Measurements from ENCODE around the gene VWA8.
A peak's percentile ranks its signal among the peaks of the same experiment; 100 is the strongest.

Gene VWA8

GRCh38 chr13:41802043-41802683, 158.7 kb downstream of the VWA8 start:
- H3K36me3 ChIP-seq (ENCODE audit: control insufficient read depth, insufficient read depth, low read length, severe bottlenecking), result peaks cover 34% of the 10 kb centered on the region
- no peak for DNase-seq (ENCODE audit: low read depth)
- no peaks in the 10 kb centered on the region for H3K27me3 ChIP-seq (replicated peaks; ENCODE audit: control insufficient read depth, insufficient read depth, low read length)
- peaks cover 3% of the 10 kb centered on the region for H3K9me3 ChIP-seq (ENCODE audit: control insufficient read depth, low read length)
- H3K4me1 ChIP-seq (ENCODE audit: control insufficient read depth, insufficient read depth, low read length), result peaks cover 6% of the 10 kb centered on the region
- no peak overlapping the region for H3K4me3 ChIP-seq (ENCODE audit: low read length)
- H3K9ac ChIP-seq (ENCODE audit: low read length), result no peak overlapping the region

GRCh38 chr13:41791056-41791455, 169.9 kb downstream of the VWA8 start:
- Histone ChIP-seq H3K9ac (ENCODE audit: low read length) (no peak overlapping the region), H3K4me3 (ENCODE audit: low read length) (no peak overlapping the region), H3K4me1 (ENCODE audit: control insufficient read depth, insufficient read depth, low read length) (peaks cover 16% of the 10 kb centered on the region), H3K36me3 (ENCODE audit: control insufficient read depth, insufficient read depth, low read length, severe bottlenecking) (peaks cover 7% of the 10 kb centered on the region), H3K9me3 (ENCODE audit: control insufficient read depth, low read length) (no peaks in the 10 kb centered on the region), H3K27me3 (replicated peaks; ENCODE audit: control insufficient read depth, insufficient read depth, low read length) (no peaks in the 10 kb centered on the region)
- DNase-seq (ENCODE audit: low read depth), result peak; percentile 40

DNA sequence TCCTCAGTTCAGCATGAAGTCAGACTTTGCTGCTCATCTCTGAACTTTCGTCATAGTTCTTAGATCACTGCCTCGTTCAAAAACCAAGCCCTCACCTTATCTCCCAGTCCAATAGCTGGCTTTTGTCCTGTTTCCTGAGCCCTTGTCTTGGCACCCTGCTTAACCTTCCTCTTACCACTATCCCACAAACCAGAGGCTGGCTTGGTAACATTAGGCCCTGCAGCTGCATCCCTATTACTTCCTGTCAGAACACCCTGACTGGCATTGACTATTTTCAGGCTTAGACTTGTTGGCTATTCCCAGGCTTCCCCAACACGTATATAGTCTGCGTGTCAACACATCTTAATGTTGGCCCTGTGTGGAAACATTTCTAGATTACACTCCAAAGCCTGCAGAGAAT, 172.4 kb downstream of the VWA8 start:
- peaks cover 16% of the 10 kb centered on the region for H3K4me1 ChIP-seq (ENCODE audit: control insufficient read depth, insufficient read depth, low read length)
- no peaks in the 10 kb centered on the region for H3K36me3 ChIP-seq (ENCODE audit: control insufficient read depth, insufficient read depth, low read length, severe bottlenecking)
- H3K9ac ChIP-seq (ENCODE audit: low read length), result no peak overlapping the region
- DNase-seq (ENCODE audit: low read depth), result no peak
- no peaks in the 10 kb centered on the region for H3K27me3 ChIP-seq (replicated peaks; ENCODE audit: control insufficient read depth, insufficient read depth, low read length)
- no peak overlapping the region for H3K4me3 ChIP-seq (ENCODE audit: low read length)
- no peaks in the 10 kb centered on the region for H3K9me3 ChIP-seq (ENCODE audit: control insufficient read depth, low read length)

GRCh38 chr13:41785402-41786172, 175.3 kb downstream of the VWA8 start:
- Histone ChIP-seq H3K36me3 (ENCODE audit: control insufficient read depth, insufficient read depth, low read length, severe bottlenecking) (no peaks in the 10 kb centered on the region), H3K4me3 (ENCODE audit: low read length) (no peak overlapping the region)
- no peak for DNase-seq (ENCODE audit: low read depth)

GRCh38 chr13:41782086-41782485, 178.8 kb downstream of the VWA8 start:
- no peak overlapping the region for H3K9ac ChIP-seq (ENCODE audit: low read length)
- H3K9me3 ChIP-seq (ENCODE audit: control insufficient read depth, low read length), result no peaks in the 10 kb centered on the region
- no peak overlapping the region for H3K4me3 ChIP-seq (ENCODE audit: low read length)
- H3K36me3 ChIP-seq (ENCODE audit: control insufficient read depth, insufficient read depth, low read length, severe bottlenecking), result peaks cover 3% of the 10 kb centered on the region
- DNase-seq (ENCODE audit: low read depth), result no peak
- H3K4me1 ChIP-seq (ENCODE audit: control insufficient read depth, insufficient read depth, low read length), result peaks cover 23% of the 10 kb centered on the region
- no peaks in the 10 kb centered on the region for H3K27me3 ChIP-seq (replicated peaks; ENCODE audit: control insufficient read depth, insufficient read depth, low read length)

More at GRCh38 chr13:41785402-41786172, 175.3 kb downstream of the VWA8 start:
- Histone ChIP-seq H3K9me3 (ENCODE audit: control insufficient read depth, low read length) (no peaks in the 10 kb centered on the region), H3K4me1 (ENCODE audit: control insufficient read depth, insufficient read depth, low read length) (peaks cover 19% of the 10 kb centered on the region), H3K27me3 (replicated peaks; ENCODE audit: control insufficient read depth, insufficient read depth, low read length) (no peaks in the 10 kb centered on the region), H3K9ac (ENCODE audit: low read length) (no peak overlapping the region)

DNA sequence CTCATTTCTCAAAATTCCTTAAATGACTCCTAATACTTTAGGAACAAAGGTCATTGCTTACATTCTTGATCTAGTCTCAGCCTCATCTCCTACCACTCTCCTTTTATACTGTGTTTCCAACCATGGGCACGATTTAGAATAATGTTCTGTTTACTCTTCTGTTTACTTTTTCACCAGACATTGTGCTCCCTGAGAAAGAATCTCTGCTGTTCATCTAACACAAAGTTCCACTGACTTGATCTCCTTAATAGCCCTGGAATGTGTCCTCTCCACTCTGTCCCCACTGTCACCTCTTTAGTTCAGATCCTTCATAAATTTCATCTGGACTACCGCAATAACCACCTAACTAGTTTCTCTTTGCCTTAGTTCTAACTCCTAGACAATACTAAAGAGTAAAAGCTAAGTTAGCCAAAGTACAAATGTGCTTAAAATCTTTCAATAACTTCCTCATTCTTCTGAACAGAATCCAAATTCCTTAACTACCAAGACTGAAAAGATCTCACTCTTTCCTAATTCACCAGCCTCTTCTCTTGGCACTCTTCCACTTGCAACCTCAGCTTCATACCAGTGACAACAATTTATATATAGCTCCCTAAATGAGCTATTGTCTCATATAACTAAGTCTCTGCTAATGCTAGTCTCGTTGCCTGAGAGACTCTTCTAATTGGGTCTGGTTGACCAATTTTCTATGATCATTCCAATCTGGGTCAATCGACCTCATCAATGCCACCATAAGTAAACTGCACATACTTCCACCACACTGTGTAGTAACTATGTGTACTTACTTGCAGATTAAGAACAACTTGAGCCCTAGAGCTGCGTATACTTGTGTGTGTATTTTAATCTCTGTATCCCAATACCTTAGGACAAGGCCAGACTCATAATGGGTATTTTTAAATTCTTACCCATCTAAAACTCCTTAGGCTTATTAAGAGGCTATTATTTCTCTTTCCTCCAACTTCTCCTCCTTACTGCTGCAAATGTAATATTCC, 179.9 kb downstream of the VWA8 start:
- DNase-seq (ENCODE audit: low read depth), result peak; percentile 80
- no peaks in the 10 kb centered on the region for H3K27me3 ChIP-seq (replicated peaks; ENCODE audit: control insufficient read depth, insufficient read depth, low read length)
- H3K4me3 ChIP-seq (ENCODE audit: low read length), result peak overlapping the region; percentile 63
- H3K36me3 ChIP-seq (ENCODE audit: control insufficient read depth, insufficient read depth, low read length, severe bottlenecking), result peaks cover 10% of the 10 kb centered on the region
- H3K9ac ChIP-seq (ENCODE audit: low read length), result peak overlapping the region; percentile 49
- H3K9me3 ChIP-seq (ENCODE audit: control insufficient read depth, low read length), result no peaks in the 10 kb centered on the region
- peaks cover 23% of the 10 kb centered on the region for H3K4me1 ChIP-seq (ENCODE audit: control insufficient read depth, insufficient read depth, low read length)

DNA sequence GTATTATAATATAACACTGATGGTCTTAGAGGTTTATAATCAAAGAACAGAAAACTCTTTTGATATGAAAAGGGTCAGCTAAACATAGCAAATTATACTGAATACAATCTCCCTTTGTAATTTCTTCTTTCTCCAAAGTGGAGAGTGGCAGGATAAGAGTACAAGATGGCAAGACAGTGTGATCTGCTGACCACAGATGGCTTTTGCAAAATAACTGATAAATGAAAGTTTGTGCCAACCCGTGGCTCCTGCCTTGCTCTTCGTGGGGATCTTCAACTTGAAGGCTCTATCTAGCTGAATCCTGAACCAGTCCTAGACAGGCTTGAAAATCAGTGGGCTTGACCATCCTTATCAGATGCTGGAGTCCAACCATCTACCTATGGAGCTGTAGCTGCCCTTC, 185.7 kb downstream of the VWA8 start:
- Histone ChIP-seq H3K27me3 (replicated peaks; ENCODE audit: control insufficient read depth, insufficient read depth, low read length) (no peaks in the 10 kb centered on the region), H3K36me3 (ENCODE audit: control insufficient read depth, insufficient read depth, low read length, severe bottlenecking) (peaks cover 10% of the 10 kb centered on the region), H3K9me3 (ENCODE audit: control insufficient read depth, low read length) (no peaks in the 10 kb centered on the region), H3K4me3 (ENCODE audit: low read length) (no peak overlapping the region), H3K4me1 (ENCODE audit: control insufficient read depth, insufficient read depth, low read length) (peaks cover 19% of the 10 kb centered on the region), H3K9ac (ENCODE audit: low read length) (no peak overlapping the region)
- no peak for DNase-seq (ENCODE audit: low read depth)

- Histone ChIP-seq H3K36me3 (ENCODE audit: control insufficient read depth, insufficient read depth, low read length, severe bottlenecking) (peaks cover 10% of the 10 kb centered on the region), H3K4me3 (ENCODE audit: low read length) (no peak overlapping the region), H3K9me3 (ENCODE audit: control insufficient read depth, low read length) (no peaks in the 10 kb centered on the region), H3K4me1 (ENCODE audit: control insufficient read depth, insufficient read depth, low read length) (peaks cover 16% of the 10 kb centered on the region), H3K9ac (ENCODE audit: low read length) (no peak overlapping the region), H3K27me3 (replicated peaks; ENCODE audit: control insufficient read depth, insufficient read depth, low read length) (no peaks in the 10 kb centered on the region)
- no peak for DNase-seq (ENCODE audit: low read depth)
These were observed 186.2 kb downstream of the VWA8 start for GRCh38 chr13:41774605-41775218.

GRCh38 chr13:41767801-41768200, 193.1 kb downstream of the VWA8 start:
- no peaks in the 10 kb centered on the region for H3K9me3 ChIP-seq (ENCODE audit: control insufficient read depth, low read length)
- H3K27me3 ChIP-seq (replicated peaks; ENCODE audit: control insufficient read depth, insufficient read depth, low read length), result no peaks in the 10 kb centered on the region
- no peak overlapping the region for H3K9ac ChIP-seq (ENCODE audit: low read length)
- DNase-seq (ENCODE audit: low read depth), result peak; percentile 57
- no peaks in the 10 kb centered on the region for H3K36me3 ChIP-seq (ENCODE audit: control insufficient read depth, insufficient read depth, low read length, severe bottlenecking)
- H3K4me1 ChIP-seq (ENCODE audit: control insufficient read depth, insufficient read depth, low read length), result peaks cover 16% of the 10 kb centered on the region
- no peak overlapping the region for H3K4me3 ChIP-seq (ENCODE audit: low read length)

- no peaks in the 10 kb centered on the region for H3K27me3 ChIP-seq (replicated peaks; ENCODE audit: control insufficient read depth, insufficient read depth, low read length)
- no peaks in the 10 kb centered on the region for H3K9me3 ChIP-seq (ENCODE audit: control insufficient read depth, low read length)
- H3K9ac ChIP-seq (ENCODE audit: low read length), result no peak overlapping the region
- H3K4me3 ChIP-seq (ENCODE audit: low read length), result no peak overlapping the region
- H3K4me1 ChIP-seq (ENCODE audit: control insufficient read depth, insufficient read depth, low read length), result peaks cover 9% of the 10 kb centered on the region
- no peaks in the 10 kb centered on the region for H3K36me3 ChIP-seq (ENCODE audit: control insufficient read depth, insufficient read depth, low read length, severe bottlenecking)
- no peak for DNase-seq (ENCODE audit: low read depth)
These were observed 194.5 kb downstream of the VWA8 start for GRCh38 chr13:41766439-41766838.
